Chondrocyte (in vitro differentiated cells): ENCODE measurements around the gene HNRNPD. TPM values are rescaled to one million over a fixed set of nuclear protein-coding genes. Genes with fewer than 3 reads are reported as not detected.

ENCODE experiments used
- DNase-seq: peaks from one replicate; pipeline ENCODE4 v3.0.0; 2021; ENCODE audit warnings: mixed read lengths, low spot score
- H3K27ac Mint-ChIP-seq: one replicate; pipeline ENCODE4 v1.8.0; 2021; ENCODE audit warnings: mild to moderate bottlenecking, moderate library complexity, mixed read lengths; ENCODE audit not compliant: unreplicated experiment
- H3K27me3 Mint-ChIP-seq: 2 replicates; pipeline ENCODE4 v1.8.0; 2021; ENCODE audit warnings: low read depth, mixed read lengths
- H3K36me3 Mint-ChIP-seq: 2 replicates; pipeline ENCODE4 v1.8.0; 2021; ENCODE audit warnings: low read depth, mixed read lengths
- H3K4me1 Mint-ChIP-seq: 2 replicates; pipeline ENCODE4 v1.8.0; 2021; ENCODE audit warnings: low read depth, mild to moderate bottlenecking, mixed read lengths
- H3K4me3 Mint-ChIP-seq: one replicate; pipeline ENCODE4 v1.8.0; 2021; ENCODE audit warnings: mild to moderate bottlenecking, moderate library complexity, mixed read lengths; ENCODE audit not compliant: unreplicated experiment
- H3K9me3 Mint-ChIP-seq: 2 replicates; pipeline ENCODE4 v1.8.0; 2021; ENCODE audit warnings: low read depth, mixed read lengths
- total RNA-seq: library from RNA; stranded (reverse); gene quantifications from 3 replicates; pipeline ENCODE4 v1.2.1, GENCODE V29; 2021
- TF ChIP-seq, protein P1 (sequence below): fragments of 200-600 bp; sonication (generic); IDR thresholded peaks from 2 replicates; pipeline ENCODE4 v1.5.0; 2021; ENCODE audit warnings: antibody characterized with exemption, mild to moderate bottlenecking, moderate library complexity

HNRNPD gene
- total RNA-seq, 1 donor from 2014 or later, result 124 TPM

GRCh38 chr4:82381661-82382296, 8.0 kb upstream of the HNRNPD start:
- no peak overlapping the region for H3K27ac Mint-ChIP-seq
- H3K27me3 Mint-ChIP-seq, result no peaks in the 10 kb centered on the region
- peaks cover 4% of the 10 kb centered on the region for H3K36me3 Mint-ChIP-seq
- peaks cover 8% of the 10 kb centered on the region for H3K9me3 Mint-ChIP-seq
- TF ChIP-seq, protein P1, sequence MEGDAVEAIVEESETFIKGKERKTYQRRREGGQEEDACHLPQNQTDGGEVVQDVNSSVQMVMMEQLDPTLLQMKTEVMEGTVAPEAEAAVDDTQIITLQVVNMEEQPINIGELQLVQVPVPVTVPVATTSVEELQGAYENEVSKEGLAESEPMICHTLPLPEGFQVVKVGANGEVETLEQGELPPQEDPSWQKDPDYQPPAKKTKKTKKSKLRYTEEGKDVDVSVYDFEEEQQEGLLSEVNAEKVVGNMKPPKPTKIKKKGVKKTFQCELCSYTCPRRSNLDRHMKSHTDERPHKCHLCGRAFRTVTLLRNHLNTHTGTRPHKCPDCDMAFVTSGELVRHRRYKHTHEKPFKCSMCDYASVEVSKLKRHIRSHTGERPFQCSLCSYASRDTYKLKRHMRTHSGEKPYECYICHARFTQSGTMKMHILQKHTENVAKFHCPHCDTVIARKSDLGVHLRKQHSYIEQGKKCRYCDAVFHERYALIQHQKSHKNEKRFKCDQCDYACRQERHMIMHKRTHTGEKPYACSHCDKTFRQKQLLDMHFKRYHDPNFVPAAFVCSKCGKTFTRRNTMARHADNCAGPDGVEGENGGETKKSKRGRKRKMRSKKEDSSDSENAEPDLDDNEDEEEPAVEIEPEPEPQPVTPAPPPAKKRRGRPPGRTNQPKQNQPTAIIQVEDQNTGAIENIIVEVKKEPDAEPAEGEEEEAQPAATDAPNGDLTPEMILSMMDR, result no peak
- no peak for DNase-seq
- H3K4me3 Mint-ChIP-seq, result no peak overlapping the region
- peaks cover 7% of the 10 kb centered on the region for H3K4me1 Mint-ChIP-seq

- Mint-ChIP-seq H3K36me3 (peaks cover 6% of the 10 kb centered on the region), H3K27ac (peak overlapping the region; percentile 36), H3K9me3 (peaks cover 8% of the 10 kb centered on the region), H3K27me3 (no peaks in the 10 kb centered on the region), H3K4me3 (no peak overlapping the region), H3K4me1 (peaks cover 11% of the 10 kb centered on the region)
- DNase-seq, result no peak
- TF ChIP-seq, protein P1, result no peak
Observed at GRCh38 chr4:82381235-82381634, 7.4 kb upstream of the HNRNPD start.

DNA sequence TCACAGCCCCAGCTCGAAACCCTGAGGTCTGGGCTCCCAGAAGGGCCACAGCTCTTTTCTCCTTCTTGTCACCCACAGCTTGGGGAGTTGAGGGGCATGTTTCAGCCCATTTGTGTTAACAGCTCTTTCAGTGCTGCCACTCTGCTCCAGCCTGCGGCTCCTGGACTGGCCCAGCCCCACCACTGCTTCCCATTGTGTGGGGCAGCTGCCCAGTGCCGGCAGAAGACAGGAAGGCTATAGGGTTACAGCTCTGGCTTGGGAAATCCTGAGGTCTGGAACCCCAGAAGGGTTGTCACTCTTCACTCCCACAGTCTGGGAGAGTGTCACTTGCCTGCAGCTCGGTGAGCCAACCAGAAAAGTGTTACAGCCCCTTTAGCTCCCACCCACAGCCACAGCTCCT, 7.0 kb upstream of the HNRNPD start:
- no peak overlapping the region for H3K27ac Mint-ChIP-seq
- H3K4me3 Mint-ChIP-seq, result no peak overlapping the region
- H3K27me3 Mint-ChIP-seq, result no peaks in the 10 kb centered on the region
- H3K9me3 Mint-ChIP-seq, result peaks cover 6% of the 10 kb centered on the region
- H3K4me1 Mint-ChIP-seq, result peaks cover 15% of the 10 kb centered on the region
- TF ChIP-seq, protein P1, result no peak
- DNase-seq, result peak; percentile 63
- peaks cover 6% of the 10 kb centered on the region for H3K36me3 Mint-ChIP-seq

GRCh38 chr4:82380344-82380743, 6.6 kb upstream of the HNRNPD start:
- Mint-ChIP-seq H3K4me1 (peaks cover 19% of the 10 kb centered on the region), H3K4me3 (no peak overlapping the region), H3K36me3 (peaks cover 6% of the 10 kb centered on the region), H3K27ac (no peak overlapping the region), H3K9me3 (peaks cover 1% of the 10 kb centered on the region), H3K27me3 (no peaks in the 10 kb centered on the region)
- TF ChIP-seq, protein P1, result no peak
- no peak for DNase-seq

GRCh38 chr4:82376109-82376508, 2.3 kb upstream of the HNRNPD start:
- no peaks in the 10 kb centered on the region for H3K27me3 Mint-ChIP-seq
- peaks cover 33% of the 10 kb centered on the region for H3K4me1 Mint-ChIP-seq
- no peak overlapping the region for H3K27ac Mint-ChIP-seq
- no peak for DNase-seq
- TF ChIP-seq, protein P1, result no peak
- H3K9me3 Mint-ChIP-seq, result no peaks in the 10 kb centered on the region
- H3K36me3 Mint-ChIP-seq, result peaks cover 4% of the 10 kb centered on the region
- H3K4me3 Mint-ChIP-seq, result peak overlapping the region; percentile 97
